CD4-positive, alpha-beta T cell (primary cell): ENCODE results near the gene TMEM273. TPM values are rescaled to one million over a fixed set of nuclear protein-coding genes. Genes with fewer than 3 reads are reported as not detected.

Experiments used
- ATAC-seq: fragments of 200-7000 bp; cut with Tn5 transposase; one replicate; pipeline ENCODE4 v1.10.0; 2022; ENCODE audit warnings: mild to moderate bottlenecking; ENCODE audit not compliant: poor library complexity
- CTCF ChIA-PET: fragments of 350-600 bp; sonication (Branson Sonifier 250); formaldehyde crosslinking; loops from one replicate; lab custom pipeline; 2021; ENCODE audit warnings: antibody characterized with exemption, inconsistent platforms; lab: Charles Lee
- POLR2A ChIA-PET: fragments of 350-600 bp; sonication (Branson Sonifier 250); formaldehyde crosslinking; loops from one replicate; lab custom pipeline; 2021; ENCODE audit warnings: antibody characterized with exemption, inconsistent platforms; lab: Charles Lee
- DNase-seq, 14 experiments: peaks; one replicate each; pipeline ENCODE4 v3.0.0-alpha.2; 2013 to 2020; ENCODE audit warnings: mixed read lengths in 2 of 14
- H3K27ac ChIP-seq, 2 donors: one replicate each; pipeline versions ENCODE4 v1.5.1 to v1.7.0; 2013; ENCODE audit warnings: low read length in 2 of 2, low read depth in 1 of 2, mild to moderate bottlenecking in 1 of 2
- H3K27me3 ChIP-seq, 2 experiments: 1 replicate in 1 of 2; 2 replicates in 1 of 2; pipeline versions ENCODE4 v1.6.1 to v1.7.0; 2013; ENCODE audit warnings: low read length in 2 of 2, control low read depth in 1 of 2, mild to moderate bottlenecking in 1 of 2, moderate library complexity in 1 of 2; ENCODE audit not compliant: insufficient read depth in 2 of 2, control insufficient read depth in 1 of 2
- H3K36me3 ChIP-seq: one replicate; pipeline ENCODE4 v1.6.1; 2013; ENCODE audit warnings: low read length, control low read depth; ENCODE audit not compliant: insufficient read depth
- H3K4me1 ChIP-seq: one replicate; pipeline ENCODE4 v1.6.1; 2013; ENCODE audit warnings: low read length, control low read depth; ENCODE audit not compliant: insufficient read depth
- H3K4me3 ChIP-seq: one replicate; pipeline ENCODE4 v1.5.1; 2013; ENCODE audit warnings: mild to moderate bottlenecking, low read length, moderate library complexity
- H3K9me3 ChIP-seq, 2 experiments: 1 replicate in 1 of 2; 2 replicates in 1 of 2; pipeline versions ENCODE4 v1.6.1 to v1.7.0; 2013; ENCODE audit warnings: low read length in 2 of 2, mild to moderate bottlenecking in 2 of 2, control low read depth in 1 of 2, moderate library complexity in 1 of 2; ENCODE audit not compliant: control insufficient read depth in 1 of 2, insufficient read depth in 1 of 2
- H3K27ac Mint-ChIP-seq: one replicate; pipeline ENCODE4 v1.8.0; 2020; ENCODE audit warnings: mixed read lengths
- H3K27me3 Mint-ChIP-seq: one replicate; pipeline ENCODE4 v1.8.0; 2021; ENCODE audit warnings: mixed read lengths
- H3K36me3 Mint-ChIP-seq: one replicate; pipeline ENCODE4 v1.8.0; 2021; ENCODE audit warnings: low read depth, mixed read lengths
- H3K4me1 Mint-ChIP-seq: one replicate; pipeline ENCODE4 v1.8.0; 2021; ENCODE audit warnings: low read depth, mixed read lengths
- H3K4me3 Mint-ChIP-seq: one replicate; pipeline ENCODE4 v1.8.0; 2020; ENCODE audit warnings: mild to moderate bottlenecking, mixed read lengths
- H3K9me3 Mint-ChIP-seq: one replicate; pipeline ENCODE4 v1.8.0; 2020; ENCODE audit warnings: mixed read lengths
- CTCF ChIP-seq: fragments of 200-600 bp; IDR thresholded peaks from one replicate; pipeline ENCODE4 v1.8.0; 2022; ENCODE audit warnings: antibody characterized with exemption, mild to moderate bottlenecking
- intact Hi-C, 2 experiments: fragments of 100-400 bp; cut with DNase I in 1 of 2; cut with micrococcal nuclease in 1 of 2; formaldehyde crosslinking; loops; one replicate each; pipeline versions ENCODE4 v1.15.1 to v1.9.0; 2023 to 2025; cut with DNase I, micrococcal nuclease
- total RNA-seq, 174 experiments: library from RNA in 2 of 174; stranded (reverse) in 2 of 174; gene quantifications; one replicate each; pipeline ENCODE4 v1.2.3 and lab custom pipeline; 2021 to 2026

TMEM273 gene
- total RNA-seq, 2 experiments from 2014 or later = 1.8 to 2.2 TPM

GRCh38 chr10:49171326-49172060 is 16.7 kb downstream of the TMEM273 start:
- CTCF ChIA-PET = no interaction called here
- Histone ChIP-seq H3K36me3 (no peaks in the 10 kb centered on the region), H3K4me3 (no peak overlapping the region), H3K27ac (no peak overlapping the region), H3K27me3 (no peaks in the 10 kb centered on the region), H3K4me1 (peaks cover 5% of the 10 kb centered on the region), H3K9me3 (peaks cover 0 to 6% of the 10 kb centered on the region in 2 experiments)
- intact Hi-C loops = no loop called here
- no peak for DNase-seq
- no peaks in the 10 kb centered on the region for H3K4me1 Mint-ChIP-seq
- H3K4me3 Mint-ChIP-seq = no peak overlapping the region
- POLR2A ChIA-PET = no interaction called here
- no peaks in the 10 kb centered on the region for H3K9me3 Mint-ChIP-seq
- H3K27ac Mint-ChIP-seq = no peak overlapping the region
- H3K27me3 Mint-ChIP-seq = no peaks in the 10 kb centered on the region
- H3K36me3 Mint-ChIP-seq = no peaks in the 10 kb centered on the region
- ATAC-seq = no peak
- TF ChIP-seq CTCF = no peak

GRCh38 chr10:49170632-49171325 is 17.4 kb downstream of the TMEM273 start:
- no peaks in the 10 kb centered on the region for H3K4me1 ChIP-seq
- CTCF ChIA-PET = no interaction called here
- no peaks in the 10 kb centered on the region for H3K36me3 ChIP-seq
- POLR2A ChIA-PET = no interaction called here
- no peaks in the 10 kb centered on the region for H3K9me3 ChIP-seq
- no peaks in the 10 kb centered on the region for H3K27me3 Mint-ChIP-seq
- DNase-seq = no peak
- no peak overlapping the region for H3K27ac ChIP-seq
- TF ChIP-seq CTCF = no peak
- H3K4me3 ChIP-seq = no peak overlapping the region
- no peaks in the 10 kb centered on the region for H3K9me3 Mint-ChIP-seq
- H3K4me3 Mint-ChIP-seq = no peak overlapping the region
- H3K27me3 ChIP-seq = no peaks in the 10 kb centered on the region
- no peaks in the 10 kb centered on the region for H3K36me3 Mint-ChIP-seq
- no peak overlapping the region for H3K27ac Mint-ChIP-seq
- intact Hi-C loops = no loop called here
- H3K4me1 Mint-ChIP-seq = no peaks in the 10 kb centered on the region
- ATAC-seq = no peak

- no peaks in the 10 kb centered on the region for H3K9me3 Mint-ChIP-seq
- POLR2A ChIA-PET = no interaction called here
These were observed 18.4 kb downstream of the TMEM273 start for GRCh38 chr10:49169776-49170175.

More at GRCh38 chr10:49169776-49170175, 18.4 kb downstream of the TMEM273 start:
- TF ChIP-seq CTCF = no peak
- H3K4me3 Mint-ChIP-seq = no peak overlapping the region
- intact Hi-C loops = loop anchor here in 1 of 2 experiments (10.0 kb wide), 2 partner anchors 185 to 805 kb away; no protein-coding TSS in a partner anchor
- Histone ChIP-seq H3K4me1 (no peaks in the 10 kb centered on the region), H3K27me3 (no peaks in the 10 kb centered on the region), H3K27ac (no peak overlapping the region), H3K36me3 (no peaks in the 10 kb centered on the region), H3K9me3 (no peaks in the 10 kb centered on the region), H3K4me3 (no peak overlapping the region)
- no peaks in the 10 kb centered on the region for H3K36me3 Mint-ChIP-seq
- DNase-seq (no peak), ATAC-seq (no peak)
- peaks cover under 1% of the 10 kb centered on the region for H3K4me1 Mint-ChIP-seq
- no peaks in the 10 kb centered on the region for H3K27me3 Mint-ChIP-seq
- H3K27ac Mint-ChIP-seq = no peak overlapping the region
- CTCF ChIA-PET = no interaction called here
